Gastrocnemius medialis (tissue), 4 donors: ENCODE data around the gene OR7G2. TPM values are rescaled to one million over a fixed set of nuclear protein-coding genes. Genes with fewer than 3 reads are reported as not detected.

Experiments used
- ATAC-seq, 2 donors: fragments of 150-250 bp; one replicate each; pipeline ENCODE4 v1.9.1; 2016
- DNase-seq, 2 donors: peaks; one replicate each; pipeline ENCODE4 v3.0.0-alpha.2; 2019
- H3K27ac ChIP-seq, 4 donors: fragments of 200-600 bp; sonication (generic); 1 replicate in 1 of 4; 2 replicates in 3 of 4; pipeline ENCODE4 v1.5.1; 2016 to 2018; ENCODE audit warnings: mild to moderate bottlenecking in 2 of 4, moderate library complexity in 1 of 4
- H3K27me3 ChIP-seq, 3 donors: fragments of 200-600 bp; sonication (generic) in 2 of 3; 1 replicate in 1 of 3; 2 replicates in 2 of 3; pipeline versions ENCODE4 v1.5.1 to v1.6.0; 2016 to 2019; ENCODE audit warnings: mild to moderate bottlenecking in 1 of 3, moderate library complexity in 1 of 3
- H3K36me3 ChIP-seq, 2 donors: fragments of 200-600 bp; sonication (generic) in 1 of 2; one replicate each; pipeline ENCODE4 v1.5.1; 2017 to 2018
- H3K4me1 ChIP-seq, 2 donors: fragments of 200-600 bp; sonication (generic) in 1 of 2; one replicate each; pipeline ENCODE4 v1.5.1; 2016 to 2017; ENCODE audit warnings: mild to moderate bottlenecking in 2 of 2
- H3K4me3 ChIP-seq, 4 donors: fragments of 200-600 bp; sonication (generic) in 3 of 4; 1 replicate in 1 of 4; 2 replicates in 3 of 4; pipeline ENCODE4 v1.5.1; 2016 to 2019; ENCODE audit warnings: mild to moderate bottlenecking in 2 of 4
- H3K9me3 ChIP-seq, 3 donors: fragments of 200-600 bp; sonication (generic) in 2 of 3; 1 replicate in 1 of 3; 2 replicates in 2 of 3; pipeline ENCODE4 v1.5.1; 2016 to 2019
- CTCF ChIP-seq, 5 experiments: fragments of 450-650 bp in 3 of 5; fragments of 200-600 bp in 2 of 5; sonication (generic) in 2 of 5; IDR thresholded peaks in 4 of 5; conservative IDR thresholded peaks in 1 of 5; 1 replicate in 4 of 5; 2 replicates in 1 of 5; pipeline ENCODE4 v1.5.1; 2016 to 2019; ENCODE audit warnings: antibody characterized with exemption in 5 of 5, mild to moderate bottlenecking in 3 of 5, moderate library complexity in 3 of 5
- POLR2A ChIP-seq, 2 donors: fragments of 450-650 bp; IDR thresholded peaks; one replicate each; pipeline ENCODE4 v1.6.1; 2017; ENCODE audit warnings: antibody characterized with exemption in 2 of 2, mild to moderate bottlenecking in 2 of 2, moderate library complexity in 2 of 2
- in situ Hi-C, 4 donors: fragments of 200-750 bp; cut with MboI; loops; one replicate each; pipeline versions ENCODE4 v1.15.0 to v1.8.0; 2017; ENCODE audit warnings: low sequenced_read_pairs in 4 of 4
- intact Hi-C: fragments of 100-400 bp; cut with DNase I; formaldehyde crosslinking; loops from one replicate; pipeline ENCODE4 v1.15.1; 2023; ENCODE audit warnings: low total_unique reads
- total RNA-seq, 4 donors: library from RNA; depleted of rRNA; stranded (reverse); fragments of >200 nt; gene quantifications; one replicate each; pipeline versions ENCODE4 v1.1.0 to v1.2.3, GENCODE V29; 2016

The OR7G2 gene
- total RNA-seq, 4 donors from 2014 or later: not detected

DNA sequence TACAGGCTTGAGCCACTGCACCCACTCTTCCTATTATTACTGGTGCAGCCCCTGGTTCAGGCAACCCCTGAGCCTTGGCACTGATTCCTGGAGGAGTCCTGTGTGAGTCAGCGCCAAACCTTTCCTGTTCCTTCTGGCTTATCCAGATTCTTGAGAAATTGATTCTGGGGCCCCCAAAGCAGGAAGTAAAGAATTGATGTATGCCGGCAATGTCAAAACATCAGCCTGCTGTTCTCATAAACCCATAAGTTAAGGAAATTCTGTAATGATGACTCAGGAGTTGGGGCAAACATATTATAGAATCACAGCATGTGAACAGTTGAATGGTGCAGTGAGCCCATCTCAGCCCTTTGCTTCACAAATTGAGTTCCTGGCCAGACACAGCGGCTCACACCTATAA lies 20.9 kb upstream of the OR7G2 start:
- Histone ChIP-seq H3K4me1 (no peaks in the 10 kb centered on the region), H3K36me3 (no peaks in the 10 kb centered on the region), H3K27me3 (no peaks in the 10 kb centered on the region), H3K27ac (no peak overlapping the region), H3K9me3 (no peaks in the 10 kb centered on the region), H3K4me3 (no peak overlapping the region)
- DNase-seq (no peak), ATAC-seq (no peak)
- intact Hi-C loops (no loop called here), in situ Hi-C loops (loop anchor here in 1 of 4 donors (25.0 kb wide), 1 partner anchor 309 kb away; the partner anchor contains the start of gene ZNF266)
- TF ChIP-seq CTCF (IDR thresholded peaks at IDR 0.05 in 4 of 5, conservative IDR thresholded peaks at IDR 0.05 in 1 of 5): no peak
- no peak for TF ChIP-seq POLR2A (IDR thresholded peaks at IDR 0.05)

DNA sequence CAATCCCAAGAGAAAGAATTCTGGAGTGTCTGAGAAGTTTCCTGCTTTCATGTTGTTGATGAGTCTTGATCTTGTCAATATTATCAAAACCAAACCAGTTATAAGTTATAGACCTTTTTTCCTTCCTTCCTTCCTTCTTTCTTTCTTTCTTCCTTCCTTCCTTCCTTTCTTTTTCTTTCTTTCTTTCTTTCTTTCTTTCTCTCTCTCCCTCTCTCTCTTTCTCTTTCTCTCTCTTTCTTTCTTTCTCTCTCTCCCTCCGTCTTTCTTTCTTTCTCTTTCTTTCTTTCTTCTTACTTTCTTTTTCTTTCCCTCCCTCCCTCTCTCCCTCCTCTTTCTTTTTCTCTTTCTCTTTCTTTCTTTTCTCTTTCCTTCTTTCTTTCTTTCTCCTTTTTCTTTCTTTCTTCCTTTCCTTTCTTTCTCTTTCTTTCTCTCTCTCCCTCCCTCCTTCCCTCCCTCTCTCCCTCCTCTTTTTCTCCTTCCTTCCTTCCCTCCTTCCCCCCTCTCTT lies 19.7 kb upstream of the OR7G2 start, which contains the start of gene OR7G3:
Gene OR7G3, minus strand, starts transcription at position 51 of the 506 bp plus-strand sequence. Its CDS starts 0 bp downstream, at position 51.
- in situ Hi-C loops: loop anchor here in 1 of 4 donors (25.0 kb wide), 1 partner anchor 310 kb away; the partner anchor contains the start of gene ZNF266

GRCh38 chr19:9116547-9116946 lies 9.3 kb upstream of the OR7G2 start:
- no peak for ATAC-seq
- TF ChIP-seq POLR2A (IDR thresholded peaks at IDR 0.05) (no peak), CTCF (IDR thresholded peaks at IDR 0.05 in 4 of 5, conservative IDR thresholded peaks at IDR 0.05 in 1 of 5) (no peak)
- Histone ChIP-seq H3K4me3 (no peak overlapping the region), H3K4me1 (no peaks in the 10 kb centered on the region), H3K36me3 (no peaks in the 10 kb centered on the region), H3K27ac (no peak overlapping the region), H3K27me3 (no peaks in the 10 kb centered on the region), H3K9me3 (no peaks in the 10 kb centered on the region)
- intact Hi-C loops (no loop called here), in situ Hi-C loops (no loop called here)
- no peak for DNase-seq

More for the DNA sequence above, 19.7 kb upstream of the OR7G2 start, which contains the start of gene OR7G3:
- no peaks in the 10 kb centered on the region for H3K9me3 ChIP-seq
- H3K27me3 ChIP-seq: no peaks in the 10 kb centered on the region
- DNase-seq (no peak), ATAC-seq (no peak)
- no peaks in the 10 kb centered on the region for H3K36me3 ChIP-seq
- intact Hi-C loops: no loop called here
- no peak within 1 kb of the TSS for H3K4me3 ChIP-seq
- no peaks in the 10 kb centered on the region for H3K4me1 ChIP-seq
- no peak within 1 kb of the TSS for H3K27ac ChIP-seq
- TF ChIP-seq POLR2A (IDR thresholded peaks at IDR 0.05) (no peak), CTCF (IDR thresholded peaks at IDR 0.05 in 4 of 5, conservative IDR thresholded peaks at IDR 0.05 in 1 of 5) (no peak)

DNA sequence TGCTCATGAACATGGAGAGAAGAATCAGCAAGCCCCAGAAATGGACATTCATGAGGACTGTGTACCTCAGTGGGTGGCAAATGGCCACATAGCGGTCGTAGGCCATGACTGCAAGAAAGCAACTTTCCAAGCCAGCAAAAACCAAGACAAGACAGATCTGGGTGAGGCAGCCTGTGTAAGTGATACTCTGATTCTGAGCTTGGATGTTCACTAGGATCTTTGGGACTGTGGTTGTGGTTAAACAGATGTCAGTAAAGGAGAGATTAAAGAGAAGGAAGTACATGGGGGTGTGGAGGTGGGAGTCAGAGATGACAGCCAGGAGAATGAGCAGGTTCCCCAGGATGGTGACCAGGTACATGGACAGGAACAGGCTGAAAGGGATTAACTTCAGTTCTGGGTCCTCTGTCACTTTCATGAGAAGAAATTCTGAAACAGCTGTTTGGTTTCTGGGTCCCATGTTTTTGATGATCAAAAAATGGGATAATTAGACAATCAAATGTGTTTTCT lies 8.1 kb upstream of the OR7G2 start, which contains the start of gene OR7G1:
Gene OR7G1, minus strand, starts transcription at position 457 of the 507 bp plus-strand sequence. Its CDS starts 0 bp downstream, at position 457.
- no peaks in the 10 kb centered on the region for H3K4me1 ChIP-seq
- H3K27ac ChIP-seq: no peak within 1 kb of the TSS
- in situ Hi-C loops (no loop called here), intact Hi-C loops (no loop called here)
- ATAC-seq: no peak
- no peak within 1 kb of the TSS for H3K4me3 ChIP-seq
- no peak for TF ChIP-seq CTCF (IDR thresholded peaks at IDR 0.05 in 4 of 5, conservative IDR thresholded peaks at IDR 0.05 in 1 of 5)
- no peaks in the 10 kb centered on the region for H3K36me3 ChIP-seq
- DNase-seq: no peak
- no peaks in the 10 kb centered on the region for H3K27me3 ChIP-seq
- H3K9me3 ChIP-seq: no peaks in the 10 kb centered on the region
